ENCODE measurements around the gene CSRP2.

The CSRP2 gene

DNA sequence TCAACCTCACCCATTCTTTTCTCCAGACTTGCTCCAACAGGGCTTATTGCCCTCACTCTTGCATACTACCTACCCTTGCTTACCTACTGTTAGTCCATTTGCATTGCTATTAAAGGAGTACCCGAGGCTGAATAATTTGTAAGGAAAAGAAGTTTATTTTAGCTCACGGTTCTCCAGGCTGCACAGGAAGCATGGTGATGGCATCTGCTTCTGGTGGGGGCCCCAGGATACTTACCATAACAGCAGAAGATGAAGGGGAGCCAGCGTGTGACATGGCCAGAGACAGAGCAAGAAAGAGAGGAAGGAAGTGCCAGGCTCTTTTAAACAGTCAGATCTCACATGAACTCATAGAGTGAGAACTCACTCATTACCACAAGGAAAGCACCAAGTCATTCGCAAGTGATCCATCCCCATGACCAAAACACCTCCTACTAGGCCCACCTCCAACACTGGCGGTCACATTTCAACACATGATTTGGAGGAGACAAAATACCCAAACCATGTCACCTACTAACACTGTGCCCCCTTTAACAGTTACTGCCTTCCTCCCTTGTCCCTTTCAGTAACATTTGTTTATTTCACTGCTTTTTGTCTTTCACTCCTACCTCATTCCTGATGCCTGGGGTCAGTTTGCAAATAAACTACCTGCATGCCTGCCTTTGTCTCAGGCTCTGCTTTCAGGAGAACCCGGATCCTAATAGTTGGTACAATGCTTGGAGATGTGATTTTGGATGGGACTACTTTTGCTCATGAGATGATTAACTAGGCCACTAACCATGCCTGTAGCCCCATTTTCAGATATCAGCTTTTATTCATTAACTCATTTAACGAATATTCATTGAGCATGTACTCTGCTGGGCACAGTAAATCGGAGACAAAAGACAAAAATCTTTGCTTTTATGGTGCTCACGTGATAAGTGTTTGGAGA, 41.6 kb upstream of the CSRP2 start:
- no peak for DNase-seq (ENCODE audit: low spot score)
- in situ Hi-C loops (cut with MboI; ENCODE audit: low pct_unique_long_range_greater_than_20kb, low sequenced_read_pairs, unreplicated experiment) = no loop called here
- TF ChIP-seq, protein P1, sequence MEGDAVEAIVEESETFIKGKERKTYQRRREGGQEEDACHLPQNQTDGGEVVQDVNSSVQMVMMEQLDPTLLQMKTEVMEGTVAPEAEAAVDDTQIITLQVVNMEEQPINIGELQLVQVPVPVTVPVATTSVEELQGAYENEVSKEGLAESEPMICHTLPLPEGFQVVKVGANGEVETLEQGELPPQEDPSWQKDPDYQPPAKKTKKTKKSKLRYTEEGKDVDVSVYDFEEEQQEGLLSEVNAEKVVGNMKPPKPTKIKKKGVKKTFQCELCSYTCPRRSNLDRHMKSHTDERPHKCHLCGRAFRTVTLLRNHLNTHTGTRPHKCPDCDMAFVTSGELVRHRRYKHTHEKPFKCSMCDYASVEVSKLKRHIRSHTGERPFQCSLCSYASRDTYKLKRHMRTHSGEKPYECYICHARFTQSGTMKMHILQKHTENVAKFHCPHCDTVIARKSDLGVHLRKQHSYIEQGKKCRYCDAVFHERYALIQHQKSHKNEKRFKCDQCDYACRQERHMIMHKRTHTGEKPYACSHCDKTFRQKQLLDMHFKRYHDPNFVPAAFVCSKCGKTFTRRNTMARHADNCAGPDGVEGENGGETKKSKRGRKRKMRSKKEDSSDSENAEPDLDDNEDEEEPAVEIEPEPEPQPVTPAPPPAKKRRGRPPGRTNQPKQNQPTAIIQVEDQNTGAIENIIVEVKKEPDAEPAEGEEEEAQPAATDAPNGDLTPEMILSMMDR (IDR thresholded peaks at IDR 0.05; ENCODE audit: extremely low read depth, insufficient read depth, missing control alignments) = no peak

- DNase-seq (ENCODE audit: low spot score) = no peak
- TF ChIP-seq, protein P1 (IDR thresholded peaks at IDR 0.05; ENCODE audit: extremely low read depth, insufficient read depth, missing control alignments) = no peak
- in situ Hi-C loops (cut with MboI; ENCODE audit: low pct_unique_long_range_greater_than_20kb, low sequenced_read_pairs, unreplicated experiment) = no loop called here
Observed at GRCh38 chr12:76919383-76920171, 40.8 kb upstream of the CSRP2 start.

GRCh38 chr12:76916170-76916540, 37.3 kb upstream of the CSRP2 start:
- in situ Hi-C loops (cut with MboI; ENCODE audit: low pct_unique_long_range_greater_than_20kb, low sequenced_read_pairs, unreplicated experiment) = no loop called here
- no peak for DNase-seq (ENCODE audit: low spot score)
- TF ChIP-seq, protein P1 (IDR thresholded peaks at IDR 0.05; ENCODE audit: extremely low read depth, insufficient read depth, missing control alignments) = no peak

- TF ChIP-seq, protein P1 (IDR thresholded peaks at IDR 0.05; ENCODE audit: extremely low read depth, insufficient read depth, missing control alignments) = no peak
- in situ Hi-C loops (cut with MboI; ENCODE audit: low pct_unique_long_range_greater_than_20kb, low sequenced_read_pairs, unreplicated experiment) = no loop called here
- no peak for DNase-seq (ENCODE audit: low spot score)
Observed at GRCh38 chr12:76915361-76916169, 36.7 kb upstream of the CSRP2 start.

DNA sequence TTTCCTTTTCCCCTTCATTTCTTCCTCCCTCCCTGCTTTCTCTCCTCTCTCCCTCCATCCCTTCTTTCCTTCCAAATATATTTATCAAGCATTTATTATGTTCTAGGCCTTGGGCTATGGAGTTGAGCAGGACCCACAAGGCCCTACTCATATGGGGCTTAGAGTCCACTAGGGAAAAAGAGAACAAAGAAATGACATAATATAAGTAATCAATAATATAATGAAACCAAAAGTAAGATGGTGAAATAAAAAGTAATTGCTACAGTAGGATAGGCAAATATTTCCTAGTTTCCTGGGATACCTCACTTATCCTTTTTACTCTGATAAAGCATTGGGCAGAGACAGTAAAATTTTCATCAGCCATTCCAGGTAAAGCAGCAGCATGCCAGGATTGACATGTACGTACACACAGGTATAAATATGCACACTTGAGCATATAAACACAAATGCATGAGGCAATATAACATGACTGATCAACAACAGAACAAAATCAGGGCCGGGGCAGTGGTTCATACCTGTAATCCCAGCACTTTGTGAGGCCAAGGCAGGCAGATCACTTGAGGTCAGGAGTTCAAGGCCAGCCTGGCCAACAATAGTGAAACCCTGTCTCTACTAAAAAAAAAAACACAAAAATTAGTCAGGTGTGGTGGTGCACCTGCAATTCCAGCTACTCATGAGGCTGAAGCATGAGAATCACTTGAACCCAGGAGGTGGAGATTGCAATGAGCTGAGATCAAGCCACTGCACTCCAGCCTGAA, 35.5 kb upstream of the CSRP2 start:
- DNase-seq (ENCODE audit: low spot score) = no peak
- TF ChIP-seq, protein P1 (IDR thresholded peaks at IDR 0.05; ENCODE audit: extremely low read depth, insufficient read depth, missing control alignments) = no peak
- in situ Hi-C loops (cut with MboI; ENCODE audit: low pct_unique_long_range_greater_than_20kb, low sequenced_read_pairs, unreplicated experiment) = no loop called here

All from GM13977 (cell line).